Uterus (tissue), 4 donors: ENCODE results near the gene VMP1. TPM values are rescaled to one million over a fixed set of nuclear protein-coding genes. Genes with fewer than 3 reads are reported as not detected.
A peak's percentile ranks its signal among the peaks of the same experiment; 100 is the strongest.

Source experiments
- DNase-seq, 2 donors: peaks; one replicate each; pipeline ENCODE4 v3.0.0-alpha.2; 2019 to 2020
- H3K27ac ChIP-seq, 2 donors: fragments of 200-600 bp; sonication (generic); 1 replicate in 1 of 2; 2 replicates in 1 of 2; pipeline ENCODE4 v1.5.1; 2016 to 2018
- H3K27me3 ChIP-seq, 2 donors: fragments of 200-600 bp; sonication (generic); one replicate each; pipeline ENCODE4 v1.5.1; 2018 to 2019; ENCODE audit warnings: control low read depth in 1 of 2
- H3K36me3 ChIP-seq, 2 donors: fragments of 200-600 bp; sonication (generic); one replicate each; pipeline ENCODE4 v1.5.1; 2019; ENCODE audit warnings: control low read depth in 1 of 2
- H3K4me1 ChIP-seq, 2 donors: fragments of 200-600 bp; sonication (generic); one replicate each; pipeline ENCODE4 v1.5.1; 2018 to 2019; ENCODE audit warnings: control low read depth in 1 of 2
- H3K4me3 ChIP-seq, 2 donors: fragments of 200-600 bp; sonication (generic); 1 replicate in 1 of 2; 2 replicates in 1 of 2; pipeline ENCODE4 v1.5.1; 2018 to 2019; ENCODE audit warnings: mild to moderate bottlenecking in 1 of 2
- H3K9me3 ChIP-seq, 2 donors: fragments of 200-600 bp; sonication (generic); one replicate each; pipeline ENCODE4 v1.5.1; 2019; ENCODE audit warnings: control low read depth in 1 of 2
- CTCF ChIP-seq, 4 experiments: fragments of 200-600 bp in 2 of 4; fragments of 450-650 bp in 2 of 4; sonication (generic) in 2 of 4; IDR thresholded peaks; one replicate each; pipeline ENCODE4 v1.5.1; 2016 to 2019; ENCODE audit warnings: antibody characterized with exemption in 4 of 4, mild to moderate bottlenecking in 2 of 4, moderate library complexity in 1 of 4
- POLR2A ChIP-seq, 2 donors: fragments of 450-650 bp; IDR thresholded peaks; one replicate each; pipeline ENCODE4 v1.6.1; 2016; ENCODE audit warnings: antibody characterized with exemption in 2 of 2, mild to moderate bottlenecking in 1 of 2, moderate library complexity in 1 of 2
- intact Hi-C: fragments of 100-400 bp; cut with DNase I; formaldehyde crosslinking; loops from one replicate; pipeline ENCODE4 v1.15.1; 2023; ENCODE audit warnings: low total_unique reads
- total RNA-seq, 4 donors: library from RNA; depleted of rRNA in 3 of 4; stranded (reverse); fragments of >200 nt in 3 of 4; gene quantifications; one replicate each; pipeline versions ENCODE4 v1.1.0 to v1.2.4, GENCODE V29; 2014 to 2023
- donor health status: DM: yes; HTN: yes; CAD: no.

VMP1 gene
- total RNA-seq, 4 donors from 2014 or later, result 92.7 to 251 (median 150) TPM

GRCh38 chr17:59807892-59808509 is 100.5 kb downstream of the VMP1 start:
- Histone ChIP-seq H3K4me3 (no peak overlapping the region), H3K4me1 (peaks cover 0 to 4% of the 10 kb centered on the region in 2 donors), H3K27ac (peak overlapping the region; percentile 55 to 81), H3K9me3 (no peaks in the 10 kb centered on the region), H3K36me3 (no peaks in the 10 kb centered on the region), H3K27me3 (no peaks in the 10 kb centered on the region)
- no peak for DNase-seq
- intact Hi-C loops, result no loop called here
- TF ChIP-seq CTCF (IDR thresholded peaks at IDR 0.05), result no peak
- TF ChIP-seq POLR2A (IDR thresholded peaks at IDR 0.05), result no peak

GRCh38 chr17:59810894-59811153 is 103.4 kb downstream of the VMP1 start:
- Histone ChIP-seq H3K4me3 (no peak overlapping the region), H3K4me1 (peaks cover 0 to 4% of the 10 kb centered on the region in 2 donors), H3K36me3 (no peaks in the 10 kb centered on the region), H3K27ac (no peak overlapping the region), H3K27me3 (no peaks in the 10 kb centered on the region), H3K9me3 (no peaks in the 10 kb centered on the region)
- TF ChIP-seq CTCF (IDR thresholded peaks at IDR 0.05) (no peak), POLR2A (IDR thresholded peaks at IDR 0.05) (no peak)
- intact Hi-C loops, result no loop called here
- no peak for DNase-seq

GRCh38 chr17:59811209-59811608 is 103.8 kb downstream of the VMP1 start:
- intact Hi-C loops, result no loop called here
- TF ChIP-seq POLR2A (IDR thresholded peaks at IDR 0.05) (no peak), CTCF (IDR thresholded peaks at IDR 0.05) (no peak)

GRCh38 chr17:59812139-59812538 is 104.7 kb downstream of the VMP1 start:
- no peak for TF ChIP-seq CTCF (IDR thresholded peaks at IDR 0.05)
- no peak for TF ChIP-seq POLR2A (IDR thresholded peaks at IDR 0.05)
- no peak overlapping the region for H3K27ac ChIP-seq

More at GRCh38 chr17:59811209-59811608, 103.8 kb downstream of the VMP1 start:
- no peaks in the 10 kb centered on the region for H3K9me3 ChIP-seq
- H3K36me3 ChIP-seq, result no peaks in the 10 kb centered on the region
- no peak overlapping the region for H3K27ac ChIP-seq
- peaks cover 0 to 4% of the 10 kb centered on the region in 2 donors for H3K4me1 ChIP-seq
- no peak for DNase-seq
- no peak overlapping the region for H3K4me3 ChIP-seq
- no peaks in the 10 kb centered on the region for H3K27me3 ChIP-seq

GRCh38 chr17:59814276-59814675 is 106.8 kb downstream of the VMP1 start:
- no peak overlapping the region for H3K27ac ChIP-seq
- TF ChIP-seq POLR2A (IDR thresholded peaks at IDR 0.05) (no peak), CTCF (IDR thresholded peaks at IDR 0.05) (no peak)
- H3K27me3 ChIP-seq, result no peaks in the 10 kb centered on the region
- intact Hi-C loops, result no loop called here
- no peaks in the 10 kb centered on the region for H3K36me3 ChIP-seq
- DNase-seq, result no peak
- H3K4me1 ChIP-seq, result no peaks in the 10 kb centered on the region
- H3K4me3 ChIP-seq, result no peak overlapping the region
- no peaks in the 10 kb centered on the region for H3K9me3 ChIP-seq

More at GRCh38 chr17:59812139-59812538, 104.7 kb downstream of the VMP1 start:
- intact Hi-C loops, result no loop called here
- no peaks in the 10 kb centered on the region for H3K27me3 ChIP-seq
- H3K4me3 ChIP-seq, result no peak overlapping the region
- no peak for DNase-seq
- no peaks in the 10 kb centered on the region for H3K9me3 ChIP-seq
- peaks cover 0 to 4% of the 10 kb centered on the region in 2 donors for H3K4me1 ChIP-seq
- no peaks in the 10 kb centered on the region for H3K36me3 ChIP-seq
